ENCODE measurements around the gene CFAP43.

- TF ChIP-seq CTCF (IDR thresholded peaks at IDR 0.05) (no peak), EP300 (IDR thresholded peaks at IDR 0.05) (no peak), POLR2AphosphoS5 (IDR thresholded peaks at IDR 0.05) (no peak), POLR2A (IDR thresholded peaks at IDR 0.05) (no peak)
Measured at GRCh38 chr10:104273899-104274575, 41.9 kb upstream of the CFAP43 start.

All from suprapubic skin (tissue), 4 donors.